Lower leg skin (tissue), 4 donors: ENCODE results near the gene NCAPG2. TPM values are rescaled to one million over a fixed set of nuclear protein-coding genes. Genes with fewer than 3 reads are reported as not detected.

Source experiments
- DNase-seq, 2 donors: peaks; one replicate each; pipeline ENCODE4 v3.0.0-alpha.2; 2019; ENCODE audit warnings: low spot score in 2 of 2
- H3K4me3 ChIP-seq: fragments of 200-600 bp; sonication (generic); 2 replicates; pipeline ENCODE4 v1.5.1; 2017; ENCODE audit warnings: mild to moderate bottlenecking, low read depth; ENCODE audit not compliant: poor library complexity, severe bottlenecking
- POLR2A ChIP-seq, 2 donors: fragments of 450-650 bp; IDR thresholded peaks; one replicate each; pipeline ENCODE4 v1.6.1; 2016 to 2017; ENCODE audit warnings: antibody characterized with exemption in 2 of 2, mild to moderate bottlenecking in 1 of 2, moderate library complexity in 1 of 2
- WGBS, 2 donors: methylation state at CpG; one replicate each; pipeline ENCODE4 v1.1.5; 2018; 5-methylcytosine and 5-hydroxymethylcytosine counted together
- intact Hi-C: fragments of 100-400 bp; cut with DNase I; formaldehyde crosslinking; loops from one replicate; pipeline ENCODE4 v1.15.0; 2023; ENCODE audit warnings: low total_unique reads
- total RNA-seq, 4 donors: library from RNA; depleted of rRNA; stranded (reverse); fragments of >200 nt; gene quantifications; one replicate each; pipeline ENCODE4 v1.1.0, GENCODE V29; 2016
- TF ChIP-seq, protein P1 (sequence below), 3 donors: fragments of 450-650 bp; IDR thresholded peaks; one replicate each; pipeline ENCODE4 v1.5.1; 2016; ENCODE audit warnings: antibody characterized with exemption in 3 of 3, mild to moderate bottlenecking in 3 of 3, moderate library complexity in 2 of 3

The NCAPG2 gene
- total RNA-seq, 4 donors from 2014 or later, result 5.2 to 9.7 (median 6.1) TPM

- WGBS, 2 donors, result 45 to 50% methylated on average over 1 of the region's 1 CpG
- DNase-seq, result no peak
- TF ChIP-seq, protein P1, sequence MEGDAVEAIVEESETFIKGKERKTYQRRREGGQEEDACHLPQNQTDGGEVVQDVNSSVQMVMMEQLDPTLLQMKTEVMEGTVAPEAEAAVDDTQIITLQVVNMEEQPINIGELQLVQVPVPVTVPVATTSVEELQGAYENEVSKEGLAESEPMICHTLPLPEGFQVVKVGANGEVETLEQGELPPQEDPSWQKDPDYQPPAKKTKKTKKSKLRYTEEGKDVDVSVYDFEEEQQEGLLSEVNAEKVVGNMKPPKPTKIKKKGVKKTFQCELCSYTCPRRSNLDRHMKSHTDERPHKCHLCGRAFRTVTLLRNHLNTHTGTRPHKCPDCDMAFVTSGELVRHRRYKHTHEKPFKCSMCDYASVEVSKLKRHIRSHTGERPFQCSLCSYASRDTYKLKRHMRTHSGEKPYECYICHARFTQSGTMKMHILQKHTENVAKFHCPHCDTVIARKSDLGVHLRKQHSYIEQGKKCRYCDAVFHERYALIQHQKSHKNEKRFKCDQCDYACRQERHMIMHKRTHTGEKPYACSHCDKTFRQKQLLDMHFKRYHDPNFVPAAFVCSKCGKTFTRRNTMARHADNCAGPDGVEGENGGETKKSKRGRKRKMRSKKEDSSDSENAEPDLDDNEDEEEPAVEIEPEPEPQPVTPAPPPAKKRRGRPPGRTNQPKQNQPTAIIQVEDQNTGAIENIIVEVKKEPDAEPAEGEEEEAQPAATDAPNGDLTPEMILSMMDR (IDR thresholded peaks at IDR 0.05), result no peak
- no peak for TF ChIP-seq POLR2A (IDR thresholded peaks at IDR 0.05)
- no peak overlapping the region for H3K4me3 ChIP-seq
- intact Hi-C loops, result no loop called here
Observed at GRCh38 chr7:158589653-158590052, 115.0 kb downstream of the NCAPG2 start.

- intact Hi-C loops, result no loop called here
- DNase-seq, result no peak
- no peak overlapping the region for H3K4me3 ChIP-seq
- WGBS, 2 donors, result 42 to 44% methylated on average over 16 of the region's 16 CpGs
- TF ChIP-seq, protein P1 (IDR thresholded peaks at IDR 0.05), result no peak
- no peak for TF ChIP-seq POLR2A (IDR thresholded peaks at IDR 0.05)
Observed at GRCh38 chr7:158588878-158589442, 115.6 kb downstream of the NCAPG2 start.

DNA sequence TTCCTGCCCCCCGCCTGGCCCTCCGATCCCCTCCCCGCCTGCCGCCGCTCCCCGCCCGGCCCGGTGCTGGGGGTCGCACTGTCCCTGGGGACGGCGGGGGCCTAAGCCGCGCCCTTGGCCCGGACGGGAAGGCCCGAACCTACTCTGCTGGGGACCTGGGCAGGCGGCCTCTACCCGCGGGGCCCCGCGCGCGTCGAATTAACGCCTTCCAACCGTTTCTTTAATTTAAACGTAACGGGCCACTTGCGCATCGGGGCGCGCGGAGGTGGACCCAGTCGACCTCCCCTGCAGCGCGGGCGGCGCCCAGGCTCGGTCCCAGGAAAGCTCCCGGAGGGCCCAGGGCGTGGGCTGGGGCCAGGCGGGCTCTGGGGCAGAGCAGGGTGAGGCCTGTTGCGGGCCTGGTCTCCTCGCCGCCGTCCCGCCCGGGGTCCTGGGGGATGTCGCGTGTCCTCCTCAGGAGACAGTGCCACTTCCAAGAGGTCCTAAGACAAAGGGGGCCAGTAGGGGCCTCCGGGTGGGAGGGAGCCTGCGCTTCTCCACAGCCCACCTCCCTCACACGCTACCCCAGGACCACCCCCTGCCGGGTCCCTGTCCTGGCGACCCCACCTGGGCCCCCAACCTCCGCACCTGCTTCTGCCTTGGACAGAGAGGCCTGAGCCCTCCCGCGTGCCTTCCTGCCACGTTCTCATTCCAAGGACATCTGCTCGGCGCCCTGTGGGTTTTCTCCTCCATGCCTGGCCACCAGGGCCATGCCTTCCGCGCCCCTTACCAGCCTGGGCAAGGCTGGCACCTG, 116.3 kb downstream of the NCAPG2 start:
- intact Hi-C loops, result no loop called here
- DNase-seq, result no peak
- TF ChIP-seq POLR2A (IDR thresholded peaks at IDR 0.05), result no peak
- TF ChIP-seq, protein P1 (IDR thresholded peaks at IDR 0.05), result no peak
- H3K4me3 ChIP-seq, result no peak overlapping the region
- WGBS, 2 donors, result 16 to 21% methylated on average over 20 to 29 of the region's 63 CpGs

- DNase-seq, result no peak
- H3K4me3 ChIP-seq, result no peak within 1 kb of the TSS
- WGBS, 2 donors, result 4% methylated on average over 11 of the region's 110 CpGs; no CpG with 5 or more reads in 1 of the 2 donors
- TF ChIP-seq, protein P1 (IDR thresholded peaks at IDR 0.05), result no peak
- TF ChIP-seq POLR2A (IDR thresholded peaks at IDR 0.05), result no peak
- intact Hi-C loops, result no loop called here
Observed at GRCh38 chr7:158587162-158588084, 117.2 kb downstream of the NCAPG2 start, which contains the start of gene PTPRN2. Gene PTPRN2, minus strand, starts transcription at chr7:158587823.

GRCh38 chr7:158586499-158587161, 118.0 kb downstream of the NCAPG2 start:
- intact Hi-C loops, result no loop called here
- no peak for DNase-seq
- 3 to 5% methylated on average over 25 to 29 of the region's 63 CpGs for WGBS, 2 donors
- TF ChIP-seq POLR2A (IDR thresholded peaks at IDR 0.05), result no peak
- TF ChIP-seq, protein P1 (IDR thresholded peaks at IDR 0.05), result no peak
- H3K4me3 ChIP-seq, result no peak overlapping the region
